ENCODE data around the gene GATAD2A.

The GATAD2A gene

DNA sequence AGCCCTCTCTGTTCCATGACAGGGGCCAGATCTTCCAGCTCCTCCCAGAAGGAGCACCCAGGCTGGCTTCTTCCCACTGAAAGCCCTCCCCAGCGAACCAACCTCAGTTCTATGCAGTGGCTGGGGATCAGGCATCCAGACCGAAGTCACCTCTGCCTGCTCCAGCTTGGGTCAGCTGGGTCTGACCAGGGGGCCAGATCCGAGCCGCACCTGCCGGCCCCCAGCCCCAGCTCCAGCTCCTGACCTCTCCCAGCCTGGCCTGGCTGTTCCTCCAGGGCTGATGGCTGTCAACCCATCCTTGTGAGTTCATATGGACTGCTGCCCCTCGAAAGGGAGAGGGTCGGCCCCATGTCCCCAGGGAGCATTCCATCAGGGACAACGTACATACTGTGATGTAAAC, 101.9 kb downstream of the GATAD2A start:
- Histone ChIP-seq H2BK15ac (ENCODE audit: low read depth, poor library complexity, severe bottlenecking) (no peak overlapping the region), H3K79me1 (replicated peaks; ENCODE audit: low read length, poor library complexity, severe bottlenecking) (peaks cover 25% of the 10 kb centered on the region), H3K36me3 (ENCODE audit: control insufficient read depth in 1 of 2, insufficient read depth in 2 of 2, low read depth in 1 of 2, low read length in 2 of 2) (peaks cover 60 to 64% of the 10 kb centered on the region in 2 experiments), H4K8ac (ENCODE audit: low read length) (no peak overlapping the region), H2AK5ac (ENCODE audit: low read length, severe bottlenecking) (no peak overlapping the region), H3K27ac (ENCODE audit: low read length, poor library complexity, severe bottlenecking) (no peak overlapping the region), H3K4me2 (ENCODE audit: low read length, poor library complexity, severe bottlenecking) (no peak overlapping the region), H3K4ac (ENCODE audit: low read depth in 1 of 2, low read length in 2 of 2) (no peak overlapping the region), H3K23ac (ENCODE audit: low read length in 2 of 2) (no peak overlapping the region), H2BK120ac (ENCODE audit: low read depth, low read length) (no peak overlapping the region), H3K18ac (ENCODE audit: low read depth in 1 of 2, low read length in 2 of 2) (no peak overlapping the region), H3K4me3 (ENCODE audit: insufficient read depth in 1 of 2, low read depth in 1 of 2, low read length in 2 of 2) (no peak overlapping the region), H3K4me1 (ENCODE audit: control insufficient read depth, insufficient read depth, low read depth, low read length) (no peaks in the 10 kb centered on the region), H4K91ac (ENCODE audit: low read length) (no peak overlapping the region), H3K14ac (ENCODE audit: low read length in 2 of 2) (no peak overlapping the region), H3K9ac (ENCODE audit: low read length) (no peak overlapping the region), H3K9me3 (ENCODE audit: control insufficient read depth, low read length) (no peaks in the 10 kb centered on the region), H2BK12ac (ENCODE audit: low read length in 2 of 2) (no peak overlapping the region), H3K27me3 (ENCODE audit: control insufficient read depth in 1 of 2, insufficient read depth in 1 of 2, low read length in 2 of 2) (no peaks in the 10 kb centered on the region), H2AFZ (ENCODE audit: low read depth, low read length) (no peak overlapping the region), H2BK5ac (ENCODE audit: low read depth, low read length, poor library complexity, severe bottlenecking) (no peak overlapping the region)
- WGBS = 90% methylated on average over 8 of the region's 8 CpGs
- DNase-seq = no peak

DNA sequence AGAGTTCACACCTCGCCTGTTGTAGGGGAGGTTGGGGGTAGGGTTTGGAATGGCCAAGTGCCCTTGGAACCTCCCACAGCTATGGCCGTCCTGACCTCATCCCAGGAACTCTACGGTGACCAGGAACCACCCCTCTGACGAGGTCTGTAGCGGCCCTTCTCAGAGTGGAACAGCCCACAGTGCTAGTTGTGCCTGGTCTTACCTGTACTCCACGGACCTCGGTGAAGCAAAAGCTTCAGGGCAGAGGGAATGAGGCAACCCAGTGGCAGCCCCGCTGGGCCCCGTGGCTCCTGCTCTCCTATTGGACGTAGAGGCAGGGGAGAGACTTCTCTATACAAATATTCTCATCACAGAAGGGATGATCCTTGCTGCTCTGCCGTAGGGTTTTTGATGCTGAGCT, 102.7 kb downstream of the GATAD2A start:
- no peak overlapping the region for H2BK5ac ChIP-seq (ENCODE audit: low read depth, low read length, poor library complexity, severe bottlenecking)
- 91% methylated on average over 11 of the region's 11 CpGs for WGBS
- no peak overlapping the region for H2BK120ac ChIP-seq (ENCODE audit: low read depth, low read length)
- no peak for DNase-seq
- no peak overlapping the region for H2BK12ac ChIP-seq (ENCODE audit: low read length in 2 of 2)
- no peaks in the 10 kb centered on the region for H3K9me3 ChIP-seq (ENCODE audit: control insufficient read depth, low read length)
- H3K79me1 ChIP-seq (replicated peaks; ENCODE audit: low read length, poor library complexity, severe bottlenecking) = peaks cover 21% of the 10 kb centered on the region
- no peak overlapping the region for H2AK5ac ChIP-seq (ENCODE audit: low read length, severe bottlenecking)
- H4K91ac ChIP-seq (ENCODE audit: low read length) = no peak overlapping the region
- H3K27me3 ChIP-seq (ENCODE audit: control insufficient read depth in 1 of 2, insufficient read depth in 1 of 2, low read length in 2 of 2) = no peaks in the 10 kb centered on the region
- no peak overlapping the region for H3K18ac ChIP-seq (ENCODE audit: low read depth in 1 of 2, low read length in 2 of 2)
- no peak overlapping the region for H3K27ac ChIP-seq (ENCODE audit: low read length, poor library complexity, severe bottlenecking)
- H3K4me1 ChIP-seq (ENCODE audit: control insufficient read depth, insufficient read depth, low read depth, low read length) = no peaks in the 10 kb centered on the region
- no peak overlapping the region for H3K4me3 ChIP-seq (ENCODE audit: insufficient read depth in 1 of 2, low read depth in 1 of 2, low read length in 2 of 2)
- no peak overlapping the region for H3K4me2 ChIP-seq (ENCODE audit: low read length, poor library complexity, severe bottlenecking)
- H3K4ac ChIP-seq (ENCODE audit: low read depth in 1 of 2, low read length in 2 of 2) = no peak overlapping the region
- no peak overlapping the region for H3K14ac ChIP-seq (ENCODE audit: low read length in 2 of 2)
- no peak overlapping the region for H4K8ac ChIP-seq (ENCODE audit: low read length)
- H3K36me3 ChIP-seq (ENCODE audit: control insufficient read depth in 1 of 2, insufficient read depth in 2 of 2, low read depth in 1 of 2, low read length in 2 of 2) = peaks cover 51 to 56% of the 10 kb centered on the region in 2 experiments
- no peak overlapping the region for H2AFZ ChIP-seq (ENCODE audit: low read depth, low read length)
- peak overlapping the region; percentile 37 for H2BK15ac ChIP-seq (ENCODE audit: low read depth, poor library complexity, severe bottlenecking)
- H3K9ac ChIP-seq (ENCODE audit: low read length) = no peak overlapping the region
- H3K23ac ChIP-seq (ENCODE audit: low read length in 2 of 2) = no peak overlapping the region

DNA sequence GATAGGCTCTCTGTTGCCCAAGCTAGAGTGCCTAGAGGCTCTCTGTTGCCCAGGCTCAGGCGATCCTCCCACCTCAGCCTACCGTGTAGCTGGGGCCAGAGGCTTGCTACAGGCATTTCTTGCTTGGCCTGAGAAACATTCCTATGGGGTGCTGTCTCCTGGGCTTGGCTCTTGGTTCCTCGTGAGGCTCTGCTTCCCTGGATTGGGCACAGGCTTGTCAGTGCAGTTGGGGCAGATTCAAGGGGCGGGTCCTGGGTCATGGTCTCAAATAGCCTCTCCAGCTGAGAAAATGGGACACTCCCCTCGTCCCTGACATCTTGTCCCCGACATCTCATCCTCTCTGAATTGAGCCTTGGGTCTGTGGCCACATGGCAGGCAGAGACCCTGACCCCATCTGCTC, 105.0 kb downstream of the GATAD2A start:
- H3K4me2 ChIP-seq (ENCODE audit: low read length, poor library complexity, severe bottlenecking) = no peak overlapping the region
- H4K91ac ChIP-seq (ENCODE audit: low read length) = no peak overlapping the region
- H2AFZ ChIP-seq (ENCODE audit: low read depth, low read length) = no peak overlapping the region
- H3K36me3 ChIP-seq (ENCODE audit: control insufficient read depth in 1 of 2, insufficient read depth in 2 of 2, low read depth in 1 of 2, low read length in 2 of 2) = peaks cover 34 to 45% of the 10 kb centered on the region in 2 experiments
- WGBS = 61% methylated on average over 6 of the region's 6 CpGs
- H2BK15ac ChIP-seq (ENCODE audit: low read depth, poor library complexity, severe bottlenecking) = no peak overlapping the region
- H3K4me1 ChIP-seq (ENCODE audit: control insufficient read depth, insufficient read depth, low read depth, low read length) = peaks cover 3% of the 10 kb centered on the region
- H3K27me3 ChIP-seq (ENCODE audit: control insufficient read depth in 1 of 2, insufficient read depth in 1 of 2, low read length in 2 of 2) = no peaks in the 10 kb centered on the region
- no peak overlapping the region for H2BK120ac ChIP-seq (ENCODE audit: low read depth, low read length)
- H3K79me1 ChIP-seq (replicated peaks; ENCODE audit: low read length, poor library complexity, severe bottlenecking) = peaks cover 19% of the 10 kb centered on the region
- no peak overlapping the region for H3K14ac ChIP-seq (ENCODE audit: low read length in 2 of 2)
- no peak overlapping the region for H4K8ac ChIP-seq (ENCODE audit: low read length)
- H3K4ac ChIP-seq (ENCODE audit: low read depth in 1 of 2, low read length in 2 of 2) = no peak overlapping the region
- no peak overlapping the region for H3K27ac ChIP-seq (ENCODE audit: low read length, poor library complexity, severe bottlenecking)
- no peak overlapping the region for H2BK12ac ChIP-seq (ENCODE audit: low read length in 2 of 2)
- peaks cover 3% of the 10 kb centered on the region for H3K9me3 ChIP-seq (ENCODE audit: control insufficient read depth, low read length)
- no peak overlapping the region for H2BK5ac ChIP-seq (ENCODE audit: low read depth, low read length, poor library complexity, severe bottlenecking)
- H3K4me3 ChIP-seq (ENCODE audit: insufficient read depth in 1 of 2, low read depth in 1 of 2, low read length in 2 of 2) = no peak overlapping the region
- no peak overlapping the region for H3K23ac ChIP-seq (ENCODE audit: low read length in 2 of 2)
- no peak overlapping the region for H2AK5ac ChIP-seq (ENCODE audit: low read length, severe bottlenecking)
- DNase-seq = no peak
- no peak overlapping the region for H3K18ac ChIP-seq (ENCODE audit: low read depth in 1 of 2, low read length in 2 of 2)
- no peak overlapping the region for H3K9ac ChIP-seq (ENCODE audit: low read length)

DNA sequence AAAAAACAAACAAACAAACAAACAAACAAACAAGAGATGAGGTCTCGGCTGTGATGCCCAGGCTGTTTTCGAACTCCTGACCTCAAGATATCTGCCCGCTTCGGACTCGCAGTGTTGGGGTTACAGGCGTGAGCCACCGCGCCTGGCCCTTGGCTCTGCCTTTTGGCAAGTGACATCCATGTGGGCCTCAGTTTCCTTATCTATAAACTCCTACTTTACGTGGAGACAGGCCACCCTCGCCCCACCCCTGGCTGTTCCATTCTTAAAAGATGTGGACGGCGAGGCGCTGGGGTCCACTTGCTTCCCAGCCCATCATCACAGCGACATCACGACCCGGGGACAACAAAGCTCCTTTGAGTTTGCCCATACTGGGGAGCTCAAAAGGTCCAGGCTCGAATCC, 108.2 kb downstream of the GATAD2A start:
- H2AFZ ChIP-seq (ENCODE audit: low read depth, low read length) = no peak overlapping the region
- no peak overlapping the region for H3K27ac ChIP-seq (ENCODE audit: low read length, poor library complexity, severe bottlenecking)
- no peak overlapping the region for H3K4ac ChIP-seq (ENCODE audit: low read depth in 1 of 2, low read length in 2 of 2)
- no peak overlapping the region for H3K4me2 ChIP-seq (ENCODE audit: low read length, poor library complexity, severe bottlenecking)
- H3K14ac ChIP-seq (ENCODE audit: low read length in 2 of 2) = no peak overlapping the region
- peaks cover 9% of the 10 kb centered on the region for H3K4me1 ChIP-seq (ENCODE audit: control insufficient read depth, insufficient read depth, low read depth, low read length)
- H2BK5ac ChIP-seq (ENCODE audit: low read depth, low read length, poor library complexity, severe bottlenecking) = no peak overlapping the region
- H3K4me3 ChIP-seq (ENCODE audit: insufficient read depth in 1 of 2, low read depth in 1 of 2, low read length in 2 of 2) = peak overlapping the region in 1 of 2 experiments; percentile 39
- peak overlapping the region; percentile 32 for H3K9ac ChIP-seq (ENCODE audit: low read length)
- H3K18ac ChIP-seq (ENCODE audit: low read depth in 1 of 2, low read length in 2 of 2) = no peak overlapping the region
- 98% methylated on average over 17 of the region's 17 CpGs for WGBS
- no peak overlapping the region for H4K91ac ChIP-seq (ENCODE audit: low read length)
- H3K23ac ChIP-seq (ENCODE audit: low read length in 2 of 2) = no peak overlapping the region
- H3K36me3 ChIP-seq (ENCODE audit: control insufficient read depth in 1 of 2, insufficient read depth in 2 of 2, low read depth in 1 of 2, low read length in 2 of 2) = peaks cover 1 to 20% of the 10 kb centered on the region in 2 experiments
- H4K8ac ChIP-seq (ENCODE audit: low read length) = no peak overlapping the region
- no peak for DNase-seq
- H3K27me3 ChIP-seq (ENCODE audit: control insufficient read depth in 1 of 2, insufficient read depth in 1 of 2, low read length in 2 of 2) = no peaks in the 10 kb centered on the region
- no peak overlapping the region for H2BK120ac ChIP-seq (ENCODE audit: low read depth, low read length)
- no peak overlapping the region for H2BK12ac ChIP-seq (ENCODE audit: low read length in 2 of 2)
- H3K9me3 ChIP-seq (ENCODE audit: control insufficient read depth, low read length) = peaks cover 3% of the 10 kb centered on the region
- H2AK5ac ChIP-seq (ENCODE audit: low read length, severe bottlenecking) = no peak overlapping the region
- peaks cover 15% of the 10 kb centered on the region for H3K79me1 ChIP-seq (replicated peaks; ENCODE audit: low read length, poor library complexity, severe bottlenecking)
- H2BK15ac ChIP-seq (ENCODE audit: low read depth, poor library complexity, severe bottlenecking) = no peak overlapping the region

Data from mesenchymal stem cell (in vitro differentiated cells and primary cell).